Smooth muscle cell of the pulmonary artery (primary cell): Measurements from ENCODE around the gene CCNI2. TPM values are rescaled to one million over a fixed set of nuclear protein-coding genes. Genes with fewer than 3 reads are reported as not detected.

Source experiments
- total RNA-seq: library from RNA; depleted of rRNA; stranded (reverse); fragments of >200 nt; gene quantifications from 2 replicates; pipeline ENCODE4 v1.2.3, GENCODE V29; 2014

Gene CCNI2, protein sequence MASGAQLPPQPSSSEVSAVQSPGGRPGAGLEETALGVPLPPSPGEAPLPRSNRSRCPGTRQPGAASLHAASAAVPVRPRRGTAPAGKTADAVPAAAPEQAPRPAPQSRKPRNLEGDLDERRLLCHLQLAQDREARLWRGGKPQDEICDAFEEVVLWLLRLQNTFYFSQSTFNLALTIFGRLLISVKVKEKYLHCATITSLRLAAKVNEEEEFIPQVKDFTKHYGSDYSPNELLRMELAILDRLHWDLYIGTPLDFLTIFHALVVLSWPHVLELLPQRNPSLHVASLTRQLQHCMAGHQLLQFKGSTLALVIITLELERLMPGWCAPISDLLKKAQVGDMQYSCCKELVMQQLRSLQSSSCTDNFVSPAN
- total RNA-seq = not detected in 2 replicates

DNA sequence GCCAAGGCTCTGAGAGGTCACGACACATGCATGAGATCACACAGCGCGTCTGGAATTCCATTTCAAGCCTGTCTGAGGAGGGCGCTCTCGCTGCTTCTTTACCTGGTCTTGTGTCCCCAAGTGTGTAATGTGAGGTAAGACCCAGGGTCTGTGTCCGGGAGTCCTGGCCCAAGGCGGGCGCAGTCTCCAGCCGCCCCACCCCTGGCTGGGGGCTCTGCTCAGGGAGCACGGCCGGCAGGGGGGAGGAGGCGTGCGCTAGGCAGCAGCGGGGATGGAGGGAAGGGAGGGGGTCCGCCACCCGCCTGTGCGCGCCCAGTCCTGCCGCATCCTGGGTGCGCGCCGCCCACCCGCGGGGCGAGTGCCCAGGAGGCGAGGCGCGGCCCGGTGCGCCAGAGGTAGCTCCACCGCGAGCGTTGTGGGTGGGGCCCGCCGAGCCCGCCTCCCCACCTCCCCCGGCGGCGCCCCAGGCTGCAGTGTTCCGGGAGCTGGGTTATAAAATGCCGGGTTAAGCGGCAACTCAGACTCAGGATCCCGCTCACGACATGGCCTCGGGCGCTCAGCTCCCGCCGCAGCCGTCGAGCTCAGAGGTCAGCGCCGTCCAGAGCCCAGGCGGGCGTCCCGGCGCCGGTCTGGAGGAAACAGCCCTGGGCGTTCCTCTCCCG lies at the start of gene CCNI2:
Gene CCNI2, plus strand, starts transcription at position 473 of the 662 bp plus-strand sequence. Its CDS starts 70 bp downstream, at position 543.

GRCh38 chr5:132736853-132737833 lies 10.1 kb upstream of the CCNI2 start, which contains the start of gene KIF3A:
KIF3A (minus strand) TSS chr5:132737546; CDS start chr5:132737419, 127 bp downstream.

DNA sequence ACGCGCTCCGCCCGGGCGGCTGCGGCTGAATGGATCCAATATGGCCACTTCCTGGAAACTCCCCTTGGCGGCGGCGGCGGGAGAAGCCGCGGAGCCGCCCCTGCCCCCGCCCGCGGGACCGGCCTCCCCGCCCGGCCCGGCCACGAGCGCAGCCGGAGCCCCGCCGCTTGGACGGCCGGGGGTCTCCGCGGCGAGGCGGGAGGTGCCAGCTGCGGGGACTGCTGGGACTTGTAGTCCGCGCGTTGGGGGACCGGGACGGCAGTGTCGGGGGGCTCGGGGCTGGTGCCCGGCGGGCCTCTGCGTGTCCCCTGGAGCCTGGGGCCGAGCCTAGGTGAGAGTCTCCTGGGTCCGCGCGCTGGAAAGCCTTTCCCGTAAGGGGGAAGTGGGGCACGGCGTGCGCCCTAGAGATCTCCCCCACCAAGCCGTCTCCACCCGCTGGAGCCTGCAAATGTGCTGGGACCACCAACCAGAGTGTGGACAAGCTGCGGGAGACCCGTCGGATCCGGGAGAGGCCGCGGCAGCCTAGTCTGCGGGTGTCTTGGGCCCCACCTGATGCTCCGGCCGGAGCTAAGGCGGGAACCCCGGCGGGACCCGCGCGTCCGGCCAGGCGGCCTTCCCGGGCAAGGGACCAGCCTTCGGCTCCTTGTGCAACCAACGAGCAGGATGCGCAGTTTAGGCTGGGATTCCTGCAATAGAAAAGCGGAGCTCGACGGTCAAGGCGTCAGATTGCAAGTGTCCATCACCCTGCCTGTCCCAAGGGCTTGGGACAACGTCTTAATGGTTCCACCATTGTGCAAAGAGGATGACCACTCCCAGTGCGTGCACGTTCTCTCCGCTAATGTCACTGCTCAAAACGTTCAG lies 30.2 kb downstream of the CCNI2 start, which contains the start of gene SEPTIN8:
Gene SEPTIN8, minus strand, starts transcription at position 31 of the 861 bp plus-strand sequence. CDS start 102 bp downstream, outside the sequence.

Other genes with a start within 250 kb of the CCNI2 start
- not detected in 2 replicates for gene IL5, start 203.9 kb upstream of the CCNI2 start, total RNA-seq
- 28.2 and 29.7 TPM in 2 replicates for gene RAD50, start 190.4 kb upstream of the CCNI2 start, total RNA-seq
- gene IL13, start 89.3 kb upstream of the CCNI2 start, total RNA-seq = not detected in 2 replicates
- gene IL4, start 73.4 kb upstream of the CCNI2 start, total RNA-seq = not detected in 2 replicates
- 10.9 and 13.5 TPM in 2 replicates for gene KIF3A, start 9.9 kb upstream of the CCNI2 start, total RNA-seq
- gene SEPTIN8, start 29.8 kb downstream of the CCNI2 start, total RNA-seq = 61.4 and 81.7 TPM in 2 replicates
- under 0.01 TPM in 1 of 2 replicates, not detected in the other for gene SOWAHA, start 65.9 kb downstream of the CCNI2 start, total RNA-seq
- gene SHROOM1, start 83.2 kb downstream of the CCNI2 start, total RNA-seq = 2.7 and 7.0 TPM in 2 replicates
- gene GDF9, start 119.0 kb downstream of the CCNI2 start, total RNA-seq = 0.26 TPM in 2 replicates
- gene UQCRQ, start 119.2 kb downstream of the CCNI2 start, total RNA-seq = 42.1 and 57.2 TPM in 2 replicates
- 0.26 and 0.30 TPM in 2 replicates for gene LEAP2, start 126.2 kb downstream of the CCNI2 start, total RNA-seq
- gene AFF4, start 216.2 kb downstream of the CCNI2 start, total RNA-seq = 69.4 and 70.2 TPM in 2 replicates